Epithelial cell of esophagus (primary cell): ENCODE results near the gene ERO1B.

ENCODE experiments used
- DNase-seq: peaks from one replicate; pipeline ENCODE4 v3.0.0; 2010; ENCODE audit warnings: low read depth
- H3K4me3 ChIP-seq: 2 replicates; pipeline ENCODE4 v1.5.1; 2011; ENCODE audit warnings: mild to moderate bottlenecking, low read length, control low read depth
- CTCF ChIP-seq: IDR thresholded peaks from 2 replicates; pipeline ENCODE4 v1.5.1; 2011; ENCODE audit warnings: low read depth, mild to moderate bottlenecking, low read length, control low read depth, inconsistent platforms; ENCODE audit not compliant: insufficient read depth; ENCODE audit errors: missing control alignments

Gene ERO1B

GRCh38 chr1:236239092-236239585, 42.6 kb downstream of the ERO1B start:
- no peak overlapping the region for H3K4me3 ChIP-seq
- TF ChIP-seq CTCF: no peak
- DNase-seq: no peak

GRCh38 chr1:236235116-236235515, 46.6 kb downstream of the ERO1B start:
- no peak for TF ChIP-seq CTCF

GRCh38 chr1:236228411-236228810, 53.3 kb downstream of the ERO1B start:
- H3K4me3 ChIP-seq: no peak overlapping the region
- DNase-seq: no peak
- TF ChIP-seq CTCF: no peak

More at GRCh38 chr1:236235116-236235515, 46.6 kb downstream of the ERO1B start:
- H3K4me3 ChIP-seq: no peak overlapping the region
- no peak for DNase-seq

GRCh38 chr1:236222632-236223031, 59.1 kb downstream of the ERO1B start:
- DNase-seq: peak; percentile 4
- no peak for TF ChIP-seq CTCF
- H3K4me3 ChIP-seq: no peak overlapping the region

- H3K4me3 ChIP-seq: no peak overlapping the region
- no peak for DNase-seq
- no peak for TF ChIP-seq CTCF
Observed at GRCh38 chr1:236220473-236220872, 61.3 kb downstream of the ERO1B start.

- TF ChIP-seq CTCF: no peak
- no peak overlapping the region for H3K4me3 ChIP-seq
- no peak for DNase-seq
Observed at GRCh38 chr1:236214761-236215160, 67.0 kb downstream of the ERO1B start.

GRCh38 chr1:236213534-236213933, 68.2 kb downstream of the ERO1B start:
- no peak for DNase-seq
- H3K4me3 ChIP-seq: no peak overlapping the region
- TF ChIP-seq CTCF: no peak
